Trophoblast cell (in vitro differentiated cells and primary cell): ENCODE data around the gene LIG3. TPM values are rescaled to one million over a fixed set of nuclear protein-coding genes. Genes with fewer than 3 reads are reported as not detected.
"Not testable (repeated sequence)": the region's sequence is repeated elsewhere in the genome, so short reads cannot be mapped to it uniquely, and the experiment has no call there.

ENCODE experiments used
- DNase-seq, 2 donors: peaks; one replicate each; pipeline ENCODE4 v3.0.0-alpha.2; 2016
- H2AFZ ChIP-seq: 2 replicates; pipeline ENCODE4 v1.6.1; 2013; ENCODE audit warnings: low read length, moderate library complexity, mild to moderate bottlenecking; ENCODE audit not compliant: insufficient read depth, poor library complexity
- H2AK5ac ChIP-seq: 2 replicates; pipeline ENCODE4 v1.6.1; 2013; ENCODE audit warnings: mild to moderate bottlenecking, low read length
- H2BK120ac ChIP-seq: 2 replicates; pipeline ENCODE4 v1.6.1; 2013; ENCODE audit warnings: low read length, mild to moderate bottlenecking, moderate library complexity; ENCODE audit not compliant: insufficient read depth, poor library complexity
- H2BK12ac ChIP-seq: 2 replicates; pipeline ENCODE4 v1.6.1; 2013; ENCODE audit warnings: mild to moderate bottlenecking, low read length, moderate library complexity
- H2BK5ac ChIP-seq: 2 replicates; pipeline ENCODE4 v1.6.1; 2013; ENCODE audit warnings: low read length, low read depth, moderate library complexity, mild to moderate bottlenecking; ENCODE audit not compliant: poor library complexity
- H3K14ac ChIP-seq: 2 replicates; pipeline ENCODE4 v1.6.1; 2013; ENCODE audit warnings: mild to moderate bottlenecking, low read length
- H3K18ac ChIP-seq: 2 replicates; pipeline ENCODE4 v1.6.1; 2013; ENCODE audit warnings: mild to moderate bottlenecking, low read length
- H3K23ac ChIP-seq: 2 replicates; pipeline ENCODE4 v1.6.1; 2013; ENCODE audit warnings: low read length
- H3K27ac ChIP-seq: 2 replicates; pipeline ENCODE4 v1.5.1; 2013; ENCODE audit warnings: low read depth, mild to moderate bottlenecking, inconsistent platforms, low read length, moderate library complexity
- H3K27me3 ChIP-seq: 2 replicates; pipeline ENCODE4 v1.6.1; 2013; ENCODE audit warnings: inconsistent platforms, mild to moderate bottlenecking, low read length, moderate library complexity; ENCODE audit not compliant: insufficient read depth
- H3K36me3 ChIP-seq, 2 experiments: 1 replicate in 1 of 2; 2 replicates in 1 of 2; pipeline ENCODE4 v1.6.1; 2013; ENCODE audit warnings: low read length in 2 of 2, mild to moderate bottlenecking in 2 of 2, moderate library complexity in 1 of 2; ENCODE audit not compliant: insufficient read depth in 2 of 2, control insufficient read depth in 1 of 2
- H3K4ac ChIP-seq: 2 replicates; pipeline ENCODE4 v1.6.1; 2013; ENCODE audit warnings: low read depth, mild to moderate bottlenecking, low read length, moderate library complexity
- H3K4me1 ChIP-seq, 2 experiments: 1 replicate in 1 of 2; 2 replicates in 1 of 2; pipeline ENCODE4 v1.6.1; 2013; ENCODE audit warnings: low read length in 2 of 2, mild to moderate bottlenecking in 2 of 2, moderate library complexity in 1 of 2; ENCODE audit not compliant: insufficient read depth in 2 of 2, control insufficient read depth in 1 of 2
- H3K4me2 ChIP-seq: 2 replicates; pipeline ENCODE4 v1.6.1; 2013; ENCODE audit warnings: inconsistent platforms, mild to moderate bottlenecking, low read length, moderate library complexity
- H3K4me3 ChIP-seq: 2 replicates; pipeline ENCODE4 v1.5.1; 2013; ENCODE audit warnings: mild to moderate bottlenecking, low read depth, low read length, inconsistent platforms
- H3K79me1 ChIP-seq: one replicate; pipeline ENCODE4 v1.6.1; 2013; ENCODE audit warnings: low read length
- H3K79me2 ChIP-seq: 2 replicates; pipeline ENCODE4 v1.6.1; 2013; ENCODE audit warnings: low read length, mild to moderate bottlenecking; ENCODE audit not compliant: control insufficient read depth, insufficient read depth, poor library complexity
- H3K9ac ChIP-seq: 2 replicates; pipeline ENCODE4 v1.6.1; 2013; ENCODE audit warnings: mild to moderate bottlenecking, low read length
- H3K9me3 ChIP-seq: 2 replicates; pipeline ENCODE4 v1.6.1; 2013; ENCODE audit warnings: low read depth, mild to moderate bottlenecking, control low read depth, inconsistent platforms, low read length; ENCODE audit not compliant: insufficient read depth
- H4K12ac ChIP-seq: 2 replicates; pipeline ENCODE4 v1.6.1; 2013; ENCODE audit warnings: low read depth, mild to moderate bottlenecking, low read length, moderate library complexity
- H4K8ac ChIP-seq: 2 replicates; pipeline ENCODE4 v1.6.1; 2013; ENCODE audit warnings: low read depth, mild to moderate bottlenecking, low read length, moderate library complexity
- H4K91ac ChIP-seq: one replicate; pipeline ENCODE4 v1.6.1; 2013; ENCODE audit warnings: low read depth, mild to moderate bottlenecking, low read length, moderate library complexity
- WGBS: extraction: QIAGEN DNeasy Blood & Tissue Kit; methylation state at CpG from one replicate; pipeline ENCODE4 v1.1.7; 2013; ENCODE audit warnings: missing lambda C conversion rate; ENCODE audit not compliant: insufficient read length, insufficient coverage; ENCODE audit errors: extremely low coverage; 5-methylcytosine and 5-hydroxymethylcytosine counted together
- polyA plus RNA-seq: library from polyadenylated mRNA; stranded (reverse); fragments of 200-250 nt; gene quantifications from 2 replicates; pipeline ENCODE4 v1.2.3, GENCODE V29; 2013

LIG3 gene
- 23.2 and 25.5 TPM in 2 replicates for polyA plus RNA-seq

GRCh38 chr17:34980353-34980680 lies at the start of gene LIG3:
LIG3 (plus strand) TSS chr17:34980512; CDS start chr17:34983006, 2,494 bp downstream.
- H2BK5ac ChIP-seq: peak within 1 kb of the TSS; percentile 67
- no peaks in the 10 kb centered on the region for H3K27me3 ChIP-seq
- peaks cover 4 to 9% of the 10 kb centered on the region in 2 experiments for H3K36me3 ChIP-seq
- WGBS: no CpG with 5 or more reads among the region's 39 CpGs
- H3K4me1 ChIP-seq: no peaks in the 10 kb centered on the region
- H3K9me3 ChIP-seq: no peaks in the 10 kb centered on the region
- H3K18ac ChIP-seq: peak within 1 kb of the TSS; percentile 78
- no peak within 1 kb of the TSS for H2AK5ac ChIP-seq
- H3K4me2 ChIP-seq: peak within 1 kb of the TSS; percentile 78
- peak within 1 kb of the TSS; percentile 99 for H3K9ac ChIP-seq
- H3K79me1 ChIP-seq: peaks cover 5% of the 10 kb centered on the region
- peak within 1 kb of the TSS; percentile 88 for H3K27ac ChIP-seq
- peak; percentile 95 for DNase-seq
- peaks cover 4% of the 10 kb centered on the region for H3K79me2 ChIP-seq
- no peak within 1 kb of the TSS for H2BK12ac ChIP-seq
- H2BK120ac ChIP-seq: peak within 1 kb of the TSS; percentile 77
- peak within 1 kb of the TSS; percentile 94 for H3K4me3 ChIP-seq
- peak within 1 kb of the TSS; percentile 36 for H3K4ac ChIP-seq
- H4K8ac ChIP-seq: peak within 1 kb of the TSS; percentile 97
- peak within 1 kb of the TSS; percentile 82 for H4K12ac ChIP-seq
- H2AFZ ChIP-seq: peak within 1 kb of the TSS; percentile 27
- peak within 1 kb of the TSS; percentile 91 for H4K91ac ChIP-seq
- H3K14ac ChIP-seq: peak within 1 kb of the TSS; percentile 94
- no peak within 1 kb of the TSS for H3K23ac ChIP-seq

GRCh38 chr17:34950780-34951179 lies 29.5 kb upstream of the LIG3 start:
- H4K8ac ChIP-seq, H3K9me3 ChIP-seq, H3K27ac ChIP-seq, H3K79me1 ChIP-seq, DNase-seq, H3K4ac ChIP-seq, H3K4me2 ChIP-seq, H2BK12ac ChIP-seq, H2AFZ ChIP-seq, H3K18ac ChIP-seq, H3K27me3 ChIP-seq, H2BK120ac ChIP-seq, H2BK5ac ChIP-seq, H3K23ac ChIP-seq, H3K36me3 ChIP-seq, H3K9ac ChIP-seq, H3K4me3 ChIP-seq, H3K14ac ChIP-seq, H3K4me1 ChIP-seq, H4K91ac ChIP-seq, H4K12ac ChIP-seq, H3K79me2 ChIP-seq, H2AK5ac ChIP-seq: not testable (repeated sequence)
- no CpG with 5 or more reads among the region's 4 CpGs for WGBS

- Histone ChIP-seq H3K9ac (no peak overlapping the region), H3K4me1 (peaks cover 3 to 6% of the 10 kb centered on the region in 2 experiments), H4K8ac (no peak overlapping the region), H3K27me3 (no peaks in the 10 kb centered on the region), H3K18ac (no peak overlapping the region), H2BK120ac (no peak overlapping the region), H3K14ac (no peak overlapping the region), H3K79me2 (peaks cover 6% of the 10 kb centered on the region), H3K4ac (no peak overlapping the region), H3K9me3 (no peaks in the 10 kb centered on the region), H2BK5ac (no peak overlapping the region), H2BK12ac (no peak overlapping the region), H3K4me3 (no peak overlapping the region), H3K23ac (no peak overlapping the region), H3K4me2 (no peak overlapping the region), H4K91ac (no peak overlapping the region), H3K27ac (no peak overlapping the region), H2AFZ (no peak overlapping the region), H2AK5ac (no peak overlapping the region), H3K36me3 (no peaks in the 10 kb centered on the region), H4K12ac (no peak overlapping the region), H3K79me1 (peaks cover 8% of the 10 kb centered on the region)
- DNase-seq: no peak
- no CpG with 5 or more reads among the region's 1 CpG for WGBS
Observed at GRCh38 chr17:34958438-34958837, 21.9 kb upstream of the LIG3 start.

- H3K4ac ChIP-seq: peak within 1 kb of the TSS; percentile 94
- peak within 1 kb of the TSS; percentile 51 for H3K27ac ChIP-seq
- no peak within 1 kb of the TSS for H3K23ac ChIP-seq
- peak within 1 kb of the TSS; percentile 78 for H3K18ac ChIP-seq
- H2BK12ac ChIP-seq: no peak within 1 kb of the TSS
- H2BK120ac ChIP-seq: peak within 1 kb of the TSS; percentile 57
- H4K91ac ChIP-seq: peak within 1 kb of the TSS; percentile 78
- no peaks in the 10 kb centered on the region for H3K27me3 ChIP-seq
- H3K9ac ChIP-seq: peak within 1 kb of the TSS; percentile 97
- WGBS: no CpG with 5 or more reads among the region's 65 CpGs
- H3K4me1 ChIP-seq: peaks cover 3 to 6% of the 10 kb centered on the region in 2 experiments
- peak within 1 kb of the TSS; percentile 56 for H2BK5ac ChIP-seq
- peak within 1 kb of the TSS; percentile 95 for H3K4me2 ChIP-seq
- H4K8ac ChIP-seq: peak within 1 kb of the TSS; percentile 99
- peaks cover 8% of the 10 kb centered on the region for H3K79me1 ChIP-seq
- H3K14ac ChIP-seq: peak within 1 kb of the TSS; percentile 88
- DNase-seq: peak; percentile 95 to 97
- H2AFZ ChIP-seq: peak within 1 kb of the TSS; percentile 86
- peaks cover 6% of the 10 kb centered on the region for H3K79me2 ChIP-seq
- no peaks in the 10 kb centered on the region for H3K9me3 ChIP-seq
- peak within 1 kb of the TSS; percentile 96 for H4K12ac ChIP-seq
- peaks cover 5 to 7% of the 10 kb centered on the region in 2 experiments for H3K36me3 ChIP-seq
- peak within 1 kb of the TSS; percentile 98 for H3K4me3 ChIP-seq
- peak within 1 kb of the TSS; percentile 51 for H2AK5ac ChIP-seq
Observed at GRCh38 chr17:34961093-34961911, 19.0 kb upstream of the LIG3 start, which contains the start of the genes CCT6B and ZNF830. CCT6B (minus strand) TSS chr17:34961460; CDS start chr17:34961393, 67 bp downstream. ZNF830 (plus strand) TSS chr17:34961540; CDS start chr17:34961567, 27 bp downstream.
